Right lobe of liver (tissue), 4 donors: Measurements from ENCODE around the gene SLC35A3.

Experiments used
- POLR2A ChIP-seq: fragments of 450-650 bp; IDR thresholded peaks from one replicate; pipeline ENCODE4 v1.6.1; 2017; ENCODE audit warnings: antibody characterized with exemption, mild to moderate bottlenecking
- TF ChIP-seq, protein P1 (sequence below), 4 donors: fragments of 200-600 bp in 3 of 4; fragments of 450-650 bp in 1 of 4; IDR thresholded peaks; one replicate each; pipeline versions ENCODE4 v1.5.1 to v1.8.0; 2016 to 2022; ENCODE audit warnings: antibody characterized with exemption in 4 of 4, mild to moderate bottlenecking in 2 of 4
- donor health status: DM: no; HTN: no; CAD: no.
- donor health status: DM: no; HTN: no; CAD: no.
- donor health status: DM: no; HTN: yes; CAD: no.

DNA sequence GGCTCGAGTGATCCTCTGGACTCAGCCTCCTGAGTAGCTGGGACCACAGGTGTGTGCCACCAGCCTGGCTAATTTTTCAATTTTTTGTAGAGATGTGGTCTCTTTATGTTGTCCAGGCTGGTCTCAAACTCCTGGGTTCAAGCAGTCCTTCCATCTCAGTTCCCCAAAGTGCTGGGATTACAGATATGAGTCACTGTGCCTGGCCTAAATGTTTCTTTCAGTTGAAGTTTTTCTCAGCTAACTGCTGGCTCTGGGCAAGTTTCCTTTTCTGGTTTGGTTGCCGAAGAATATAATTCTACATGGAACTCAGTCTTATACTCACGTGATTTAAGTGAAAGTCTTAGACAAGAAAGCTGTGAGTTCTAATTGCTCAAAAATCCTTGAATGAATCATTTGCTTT lies 106.0 kb downstream of the SLC35A3 start:
- TF ChIP-seq, protein P1, sequence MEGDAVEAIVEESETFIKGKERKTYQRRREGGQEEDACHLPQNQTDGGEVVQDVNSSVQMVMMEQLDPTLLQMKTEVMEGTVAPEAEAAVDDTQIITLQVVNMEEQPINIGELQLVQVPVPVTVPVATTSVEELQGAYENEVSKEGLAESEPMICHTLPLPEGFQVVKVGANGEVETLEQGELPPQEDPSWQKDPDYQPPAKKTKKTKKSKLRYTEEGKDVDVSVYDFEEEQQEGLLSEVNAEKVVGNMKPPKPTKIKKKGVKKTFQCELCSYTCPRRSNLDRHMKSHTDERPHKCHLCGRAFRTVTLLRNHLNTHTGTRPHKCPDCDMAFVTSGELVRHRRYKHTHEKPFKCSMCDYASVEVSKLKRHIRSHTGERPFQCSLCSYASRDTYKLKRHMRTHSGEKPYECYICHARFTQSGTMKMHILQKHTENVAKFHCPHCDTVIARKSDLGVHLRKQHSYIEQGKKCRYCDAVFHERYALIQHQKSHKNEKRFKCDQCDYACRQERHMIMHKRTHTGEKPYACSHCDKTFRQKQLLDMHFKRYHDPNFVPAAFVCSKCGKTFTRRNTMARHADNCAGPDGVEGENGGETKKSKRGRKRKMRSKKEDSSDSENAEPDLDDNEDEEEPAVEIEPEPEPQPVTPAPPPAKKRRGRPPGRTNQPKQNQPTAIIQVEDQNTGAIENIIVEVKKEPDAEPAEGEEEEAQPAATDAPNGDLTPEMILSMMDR (IDR thresholded peaks at IDR 0.05), result no peak
- TF ChIP-seq POLR2A, result no peak
